GM21423 (cell line): ENCODE measurements around the gene ZNF655.
"Not testable (repeated sequence)": the region's sequence is repeated elsewhere in the genome, so short reads cannot be mapped to it uniquely, and the experiment has no call there.

Experiments
- ATAC-seq: cut with Tn5 transposase; IDR thresholded peaks from one replicate; pipeline ENCODE4 v1.9.1; 2021; ENCODE audit warnings: mild to moderate bottlenecking, moderate library complexity; ENCODE audit not compliant: unreplicated experiment

The ZNF655 gene, protein sequence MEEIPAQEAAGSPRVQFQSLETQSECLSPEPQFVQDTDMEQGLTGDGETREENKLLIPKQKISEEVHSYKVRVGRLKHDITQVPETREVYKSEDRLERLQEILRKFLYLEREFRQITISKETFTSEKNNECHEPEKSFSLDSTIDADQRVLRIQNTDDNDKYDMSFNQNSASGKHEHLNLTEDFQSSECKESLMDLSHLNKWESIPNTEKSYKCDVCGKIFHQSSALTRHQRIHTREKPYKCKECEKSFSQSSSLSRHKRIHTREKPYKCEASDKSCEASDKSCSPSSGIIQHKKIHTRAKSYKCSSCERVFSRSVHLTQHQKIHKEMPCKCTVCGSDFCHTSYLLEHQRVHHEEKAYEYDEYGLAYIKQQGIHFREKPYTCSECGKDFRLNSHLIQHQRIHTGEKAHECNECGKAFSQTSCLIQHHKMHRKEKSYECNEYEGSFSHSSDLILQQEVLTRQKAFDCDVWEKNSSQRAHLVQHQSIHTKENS

DNA sequence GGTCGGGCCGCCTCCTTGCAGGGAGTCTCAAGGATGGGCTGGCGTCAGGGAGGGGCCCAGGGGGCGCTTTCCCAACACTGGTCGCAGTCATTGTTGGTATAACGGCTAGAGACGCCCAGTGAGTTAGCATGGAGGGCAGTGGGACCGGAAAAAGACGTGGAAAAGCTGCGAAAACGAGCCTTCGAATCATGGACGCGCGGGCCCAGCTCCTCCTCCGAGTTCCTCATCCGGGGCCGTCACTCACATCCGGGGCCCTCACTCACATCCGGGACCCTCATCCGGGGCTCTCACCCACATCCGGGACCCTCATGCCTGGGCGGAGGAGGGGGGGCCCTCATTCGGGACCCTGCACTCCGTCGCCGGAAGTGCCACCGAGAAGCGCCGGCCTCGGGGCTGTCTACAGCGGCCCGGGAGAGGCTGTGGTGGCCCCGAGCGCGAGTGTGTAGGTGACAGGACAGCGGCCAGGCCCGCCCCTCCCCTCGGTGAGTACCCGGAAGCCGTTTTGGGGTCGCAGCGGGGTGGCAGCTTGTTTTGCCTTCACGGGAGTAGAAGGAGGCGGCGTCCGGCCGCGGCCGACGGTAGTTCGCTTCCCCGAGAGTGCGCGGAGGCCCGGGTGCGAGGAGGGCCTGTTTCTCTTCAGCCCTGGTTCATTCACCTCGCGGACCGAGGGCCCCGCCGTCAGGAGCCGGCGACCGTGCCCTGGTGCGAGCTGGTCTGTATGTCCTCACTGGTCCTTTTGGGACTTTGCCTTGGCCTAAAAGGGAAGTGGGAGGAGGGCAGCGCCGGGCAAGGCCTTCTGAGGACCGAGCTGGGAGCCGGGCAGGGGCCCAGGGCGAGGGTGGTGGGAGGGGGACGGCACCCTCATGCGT lies at the start of gene ZNF655:
Gene ZNF655, plus strand, starts transcription at position 337 of the 869 bp plus-strand sequence. CDS start 1,918 bp downstream, outside the sequence.
- ATAC-seq: peak; percentile 88

DNA sequence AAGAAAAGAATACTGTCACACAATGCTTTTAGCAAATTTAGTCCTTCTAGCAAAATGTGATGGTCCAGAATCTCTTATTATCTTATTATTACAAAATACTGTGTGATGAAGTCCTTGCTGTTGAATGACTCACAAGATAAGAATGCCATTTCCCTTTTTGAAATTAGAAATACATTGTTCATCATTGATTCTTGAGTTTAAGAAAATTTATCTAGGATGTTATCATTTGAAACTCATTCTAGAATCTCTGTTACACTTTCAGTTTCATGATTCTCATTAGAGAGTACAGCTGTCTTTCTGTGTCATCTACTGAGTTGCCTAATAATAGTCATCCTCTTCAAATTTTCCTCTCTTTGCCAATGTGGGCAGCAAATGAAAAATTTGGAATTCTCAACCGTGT lies 44.4 kb upstream of the ZNF655 start:
- ATAC-seq: no peak

DNA sequence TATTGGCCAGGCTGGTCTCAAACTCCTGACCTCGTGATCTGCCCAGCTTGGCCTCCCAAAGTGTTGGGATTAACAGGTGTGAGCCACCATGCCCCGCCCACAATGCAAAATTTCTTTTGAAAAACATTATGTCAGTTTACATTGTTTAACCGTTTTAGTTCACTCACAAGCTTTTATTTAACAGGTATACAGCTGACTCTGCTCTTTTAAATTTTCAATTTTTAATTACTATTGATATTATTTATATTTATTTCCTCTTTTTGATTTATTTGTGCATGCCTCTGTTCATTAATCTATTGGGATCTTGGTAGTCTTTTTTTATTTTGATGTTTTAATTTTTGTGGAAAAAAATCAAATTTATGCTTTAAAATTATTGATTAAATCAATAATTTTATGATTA lies 37.0 kb upstream of the ZNF655 start:
- ATAC-seq: no peak

DNA sequence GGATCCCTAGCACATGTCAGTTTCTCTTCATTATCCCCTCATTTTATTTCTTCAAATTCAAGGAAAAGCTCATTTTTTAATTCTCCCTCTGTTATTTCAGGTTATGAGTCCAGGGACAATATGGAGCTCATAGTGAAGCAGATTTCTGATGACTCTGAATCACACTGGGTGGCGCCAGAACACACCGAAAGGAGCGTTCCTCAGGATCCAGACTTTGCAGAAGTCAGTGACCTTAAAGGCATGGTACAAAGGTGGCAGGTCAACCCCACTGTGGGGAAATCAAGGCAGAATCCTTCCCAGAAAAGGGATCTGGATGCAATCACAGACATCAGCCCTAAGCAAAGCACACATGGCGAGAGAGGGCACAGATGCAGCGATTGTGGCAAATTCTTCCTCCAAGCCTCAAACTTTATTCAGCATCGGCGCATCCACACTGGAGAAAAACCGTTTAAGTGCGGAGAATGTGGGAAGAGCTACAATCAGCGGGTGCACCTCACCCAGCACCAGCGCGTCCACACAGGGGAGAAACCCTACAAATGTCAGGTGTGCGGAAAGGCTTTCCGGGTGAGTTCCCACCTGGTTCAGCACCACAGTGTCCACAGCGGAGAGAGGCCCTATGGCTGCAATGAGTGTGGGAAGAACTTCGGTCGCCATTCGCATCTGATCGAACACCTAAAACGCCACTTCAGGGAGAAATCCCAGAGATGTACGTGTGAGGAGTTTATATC lies 32.6 kb upstream of the ZNF655 start:
- no peak for ATAC-seq

DNA sequence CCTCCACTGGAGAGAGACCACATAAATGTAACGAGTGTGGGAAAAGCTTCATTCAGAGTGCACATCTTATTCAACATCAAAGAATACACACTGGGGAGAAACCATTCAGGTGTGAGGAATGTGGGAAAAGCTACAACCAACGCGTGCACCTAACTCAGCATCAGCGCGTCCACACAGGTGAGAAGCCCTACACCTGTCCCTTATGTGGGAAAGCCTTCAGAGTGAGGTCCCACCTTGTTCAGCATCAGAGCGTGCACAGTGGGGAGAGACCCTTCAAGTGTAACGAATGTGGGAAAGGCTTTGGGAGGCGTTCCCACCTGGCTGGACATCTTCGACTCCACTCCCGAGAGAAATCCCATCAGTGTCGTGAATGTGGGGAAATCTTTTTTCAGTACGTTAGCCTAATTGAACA lies 27.1 kb upstream of the ZNF655 start:
- no peak for ATAC-seq

DNA sequence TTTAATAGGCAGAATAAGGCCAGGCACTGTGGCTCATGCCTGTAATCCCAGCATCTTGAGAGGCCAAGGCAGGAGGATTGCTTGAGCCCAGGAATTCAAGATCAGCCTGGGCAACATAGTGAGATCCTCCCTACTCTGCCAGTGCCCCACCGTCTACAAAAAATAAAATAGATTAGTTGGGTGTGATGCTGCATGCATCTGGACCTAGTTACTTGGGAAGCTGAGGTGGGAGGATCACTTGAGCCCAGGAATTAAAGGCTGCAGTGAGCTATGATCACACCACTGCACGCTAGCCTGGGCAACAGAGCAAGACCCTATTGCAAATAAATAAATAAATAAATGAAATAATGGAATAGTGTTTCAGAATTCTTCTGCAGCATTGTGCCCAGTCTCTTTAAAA lies 22.8 kb upstream of the ZNF655 start:
- ATAC-seq: no peak

DNA sequence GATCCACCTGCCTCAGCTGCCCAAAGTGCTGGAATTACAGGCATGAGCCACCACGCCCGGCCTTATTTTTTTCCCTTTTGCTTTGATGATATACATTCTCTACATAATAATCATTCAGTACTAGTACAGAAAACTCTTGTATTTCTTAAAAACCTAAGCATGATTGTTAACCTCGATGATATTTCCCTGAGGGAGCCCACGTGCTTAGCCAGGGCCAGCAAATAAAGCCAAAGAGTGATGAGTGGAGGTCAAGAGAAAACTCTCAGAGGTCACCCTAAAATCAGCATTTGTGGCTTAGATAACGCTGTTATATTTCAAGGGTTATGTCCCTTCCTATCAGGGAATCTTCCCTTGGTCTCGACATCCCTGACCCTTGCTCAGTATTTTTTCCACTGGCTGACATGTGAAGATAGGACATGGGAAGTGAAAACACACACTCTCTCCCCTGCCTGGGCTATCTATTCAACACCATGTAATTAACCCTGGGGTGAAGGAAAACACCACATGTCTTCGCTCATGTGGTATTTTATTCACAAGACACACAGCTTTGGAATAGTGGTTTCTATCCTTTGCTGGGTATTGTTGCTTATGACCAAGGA lies 19.1 kb upstream of the ZNF655 start:
- ATAC-seq: no peak

DNA sequence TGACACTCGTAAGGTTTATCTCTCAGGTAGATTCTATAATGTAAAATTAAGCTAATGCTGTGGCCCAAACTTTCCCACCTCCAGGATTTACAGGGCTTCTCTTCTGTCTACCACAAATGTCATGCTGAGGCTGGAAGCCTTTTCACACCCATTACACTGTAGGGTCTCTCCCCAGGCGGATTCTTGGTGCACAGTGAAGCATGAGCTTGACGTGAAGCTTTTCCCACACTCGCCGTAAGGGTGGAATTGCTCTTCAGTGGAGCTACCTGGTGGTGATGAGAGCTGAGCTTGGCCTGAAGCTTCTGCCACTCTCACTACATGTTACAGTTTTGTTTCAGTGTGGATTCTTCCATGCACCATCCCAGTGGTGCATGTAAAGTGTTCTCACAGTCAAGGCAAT lies 17.9 kb upstream of the ZNF655 start:
- ATAC-seq: no peak

DNA sequence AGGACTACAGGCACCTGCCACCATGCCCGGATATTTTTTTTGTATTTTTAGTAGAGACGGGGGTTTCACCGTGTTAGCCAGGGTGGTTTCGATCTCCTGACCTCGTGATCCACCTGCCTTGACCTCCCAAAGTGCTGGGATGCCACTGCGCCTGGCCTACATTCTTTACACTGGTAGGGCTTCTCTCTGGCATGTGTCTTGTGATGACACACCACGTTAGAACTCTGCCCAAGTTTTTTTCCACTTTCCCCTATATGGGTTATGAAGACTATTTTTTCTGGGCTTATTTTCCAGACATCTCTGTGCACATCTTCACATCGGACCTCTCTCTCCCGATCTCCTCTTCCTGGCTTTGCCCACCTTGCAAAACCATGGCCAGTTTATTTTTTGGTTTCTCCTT lies 17.2 kb upstream of the ZNF655 start:
- ATAC-seq: no peak

DNA sequence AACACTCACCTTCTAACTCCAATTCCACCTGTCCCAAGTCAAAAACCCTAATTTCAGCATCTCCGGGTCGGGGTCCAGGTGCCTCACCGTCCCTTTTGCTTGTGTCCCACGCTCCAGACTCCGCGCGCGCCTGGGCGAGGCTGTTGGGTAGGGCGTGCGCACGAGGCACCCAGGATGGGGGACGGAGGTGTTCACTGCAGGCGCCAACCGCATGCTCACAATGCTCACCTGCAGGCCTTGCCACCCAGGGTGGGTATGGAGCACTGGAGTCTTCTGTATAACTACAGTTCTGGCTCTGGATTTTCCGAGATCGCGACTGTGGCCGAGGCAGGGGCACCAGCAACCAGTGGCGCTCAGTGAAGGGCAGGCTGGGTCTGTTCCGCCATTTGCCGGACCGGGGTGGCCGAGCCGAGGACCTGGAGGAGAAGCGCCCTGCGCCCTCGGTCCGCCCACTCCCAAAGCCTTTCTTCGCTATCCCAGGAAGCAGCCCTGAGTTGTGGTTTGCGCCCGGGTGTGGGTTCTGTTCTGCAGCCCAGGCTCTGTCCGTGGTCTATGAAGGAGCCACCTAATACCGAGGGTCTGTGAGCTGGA lies 15.3 kb upstream of the ZNF655 start:
- no peak for ATAC-seq

DNA sequence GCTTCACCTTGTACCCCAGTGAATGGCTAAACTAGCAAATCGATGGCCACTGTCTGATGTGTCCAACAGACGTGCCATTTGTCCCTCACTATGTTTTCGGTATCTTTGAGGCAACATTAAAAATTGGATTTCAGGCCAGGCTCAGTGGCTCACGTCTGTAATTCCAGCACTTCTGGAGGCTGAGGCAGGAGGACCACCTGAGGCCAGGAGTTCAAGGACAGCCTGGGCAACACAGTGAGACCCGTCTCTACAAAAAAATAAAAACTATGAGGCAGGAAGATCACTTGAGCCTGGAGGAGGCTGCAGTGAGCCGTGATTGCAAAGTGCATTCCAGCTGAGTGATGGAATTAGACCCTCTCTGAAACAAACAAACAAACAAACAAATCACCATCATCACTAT lies 14.5 kb upstream of the ZNF655 start:
- ATAC-seq: no peak

DNA sequence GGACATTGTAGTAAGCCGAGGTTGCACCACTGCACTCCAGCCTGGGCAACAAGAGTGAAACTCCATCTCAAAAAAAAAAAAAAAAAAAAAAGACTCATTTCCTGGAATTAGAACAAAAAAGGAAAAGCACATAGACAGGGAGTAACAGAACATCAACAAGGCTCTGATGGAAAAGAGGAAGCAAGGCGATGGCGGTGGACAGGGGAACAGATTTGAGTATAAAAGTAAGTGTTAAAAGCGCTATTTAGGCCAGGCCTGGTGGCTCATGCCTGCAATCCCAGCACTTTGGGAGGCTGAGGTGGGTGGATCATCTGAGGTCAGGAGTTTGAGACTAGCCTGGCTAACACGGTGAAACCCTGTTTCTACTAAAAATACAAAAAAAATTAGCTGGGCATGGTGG lies 13.1 kb upstream of the ZNF655 start:
- not testable (repeated sequence) for ATAC-seq

DNA sequence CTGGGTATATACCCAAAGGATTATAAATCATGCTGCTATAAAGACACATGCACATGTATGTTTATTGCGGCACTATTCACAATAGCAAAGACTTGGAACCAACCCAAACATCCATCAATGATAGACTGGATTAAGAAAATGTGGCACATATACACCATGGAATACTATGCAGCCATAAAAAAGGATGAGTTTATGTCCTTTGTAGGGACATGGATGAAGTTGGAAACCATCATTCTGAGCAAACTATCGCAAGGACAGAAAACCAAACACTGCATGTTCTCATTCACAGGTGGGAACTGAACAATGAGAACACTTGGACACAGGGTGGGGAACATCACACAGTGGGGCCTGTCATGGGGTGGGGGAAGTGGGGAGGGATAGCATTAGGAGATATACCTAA lies 8.9 kb upstream of the ZNF655 start:
- not testable (repeated sequence) for ATAC-seq

DNA sequence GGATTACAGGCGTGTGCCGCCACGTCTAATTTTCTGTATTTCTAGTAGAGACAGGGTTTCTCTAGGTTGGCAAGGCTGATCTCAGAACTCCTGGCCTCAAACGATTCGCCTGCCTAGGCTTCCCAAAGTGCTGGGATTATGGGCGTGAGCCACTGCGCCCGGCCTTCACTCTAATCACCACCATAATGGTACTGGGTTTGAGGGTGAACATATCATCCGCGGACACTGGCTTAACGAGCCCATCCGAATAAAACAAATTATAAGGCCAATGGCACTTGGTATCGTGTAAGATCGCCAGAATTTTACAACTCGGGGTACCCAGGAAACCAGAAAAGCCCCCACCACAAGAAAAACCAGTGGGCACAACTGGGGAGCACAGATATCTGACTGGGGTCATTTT lies 7.1 kb upstream of the ZNF655 start:
- ATAC-seq: peak; percentile 6

DNA sequence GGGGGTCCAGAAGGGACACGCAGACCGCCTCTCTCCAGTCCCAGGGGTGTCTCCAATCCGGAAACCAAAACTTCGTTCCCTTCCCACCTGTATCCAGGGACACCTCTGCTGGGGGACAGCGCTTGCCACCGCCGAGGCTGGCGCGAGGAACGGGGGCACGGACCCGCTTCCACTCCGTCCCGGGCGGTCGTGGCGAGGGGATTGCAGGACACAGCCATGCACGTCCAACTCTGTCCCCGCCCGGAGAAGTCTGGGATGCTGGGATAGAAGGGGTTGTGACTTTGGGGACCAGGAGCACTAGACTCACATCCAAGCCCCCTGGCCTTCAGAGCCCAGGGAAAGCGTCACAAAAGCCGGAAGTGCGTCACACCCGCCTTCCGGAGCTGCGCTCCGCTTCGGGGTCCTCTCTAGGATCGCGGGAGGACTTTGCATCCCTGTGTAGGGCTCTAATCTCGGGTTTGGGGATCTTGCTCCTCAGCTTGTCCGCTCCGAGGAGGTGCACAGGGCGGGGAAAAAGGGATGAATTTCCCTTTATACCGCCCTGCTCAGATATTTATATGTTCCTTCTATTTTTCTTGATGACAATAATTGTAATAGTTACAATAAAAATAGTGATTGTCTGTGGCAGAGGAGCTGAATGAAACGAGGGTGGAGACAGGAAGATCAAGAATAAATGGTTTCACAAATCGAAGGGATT lies 6.5 kb upstream of the ZNF655 start, which contains the start of gene FAM200A:
Gene FAM200A, minus strand, starts transcription at position 348 of the 697 bp plus-strand sequence. CDS start 3,707 bp downstream, outside the sequence.
- peak; percentile 93 for ATAC-seq

DNA sequence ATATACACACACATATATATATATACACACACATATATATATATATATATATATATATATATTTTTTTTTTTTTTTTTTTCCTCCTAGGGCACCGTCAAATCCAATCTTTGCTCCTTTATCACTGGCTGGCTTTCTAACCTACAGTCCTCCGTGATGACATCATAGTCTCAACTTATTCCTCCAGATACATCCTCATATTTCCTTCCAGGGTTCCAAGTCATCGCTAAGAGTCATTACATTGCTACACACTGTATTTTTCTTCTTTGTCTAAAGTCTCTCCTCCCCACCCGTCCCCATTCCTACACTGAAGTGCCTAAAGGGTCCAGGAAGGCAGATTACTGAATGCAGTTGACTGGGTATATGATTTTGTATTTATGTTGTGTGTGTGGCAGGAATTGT lies 5.4 kb upstream of the ZNF655 start:
- no peak for ATAC-seq

DNA sequence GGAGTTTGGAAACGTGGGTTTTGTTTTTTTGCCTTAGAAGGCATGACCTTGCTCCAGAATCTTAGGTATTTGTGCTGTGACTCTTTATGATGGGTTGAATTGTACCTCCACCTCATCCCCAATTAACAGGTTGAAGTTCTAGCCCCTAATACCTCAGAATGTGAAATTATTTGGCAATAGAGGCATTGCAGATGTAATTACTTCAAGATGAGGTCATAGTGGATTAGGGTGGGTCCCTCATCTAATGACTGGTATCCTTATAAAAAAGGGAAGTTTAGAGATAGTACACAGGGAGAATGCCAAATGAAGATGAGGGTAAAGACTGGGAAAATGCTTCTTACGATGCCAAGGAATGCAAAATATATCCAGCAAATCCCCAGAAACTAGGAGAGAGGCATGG lies 3.5 kb upstream of the ZNF655 start:
- ATAC-seq: no peak

DNA sequence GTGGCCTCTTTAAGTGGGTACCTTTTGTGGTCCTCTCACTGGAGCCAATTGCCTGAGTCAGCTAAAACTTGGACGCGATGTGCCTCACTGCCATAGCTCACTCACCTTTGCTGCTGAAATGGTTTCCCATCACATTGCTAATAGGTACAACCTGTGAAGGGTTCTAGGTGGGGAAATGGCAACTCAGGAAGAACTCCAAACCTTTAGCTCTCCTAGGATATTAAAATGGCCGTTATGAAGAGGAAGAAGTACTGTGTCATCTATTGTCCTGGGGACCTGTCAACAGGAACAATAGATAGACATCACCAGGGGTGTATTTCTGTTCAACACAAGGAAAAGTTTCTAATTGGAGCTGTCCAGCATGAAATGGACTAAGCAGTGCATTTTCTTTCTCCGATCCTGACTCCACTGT lies 1.2 kb upstream of the ZNF655 start:
- ATAC-seq: no peak

DNA sequence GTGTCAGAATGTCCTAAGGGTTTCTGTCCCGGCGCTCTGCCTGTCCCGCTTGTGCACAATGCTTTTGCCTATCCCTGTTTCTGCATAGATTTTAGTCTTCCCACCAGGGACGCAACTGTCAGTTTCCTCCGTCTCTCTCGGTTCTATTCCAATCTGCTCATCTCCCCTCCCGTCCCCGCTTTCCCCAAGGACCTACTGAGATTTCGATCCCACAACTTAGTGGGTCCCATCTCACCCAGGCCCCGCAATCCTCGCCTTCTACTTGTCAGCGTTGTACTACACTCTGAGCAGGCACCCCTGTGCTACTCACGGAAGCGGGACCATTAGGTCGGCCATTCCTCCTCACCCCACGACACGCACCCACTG lies 519 bp upstream of the ZNF655 start:
- ATAC-seq: peak; percentile 34
